ENCODE data around the gene SPR. TPM values are rescaled to one million over a fixed set of nuclear protein-coding genes. Genes with fewer than 3 reads are reported as not detected.

The SPR gene
- total and polyA plus RNA-seq, 3 donors from 2014 or later, result 15.7 to 27.6 (median 21.7) TPM

GRCh38 chr2:72915907-72916742 lies 28.9 kb downstream of the SPR start:
- H3K9me3 ChIP-seq, result no peaks in the 10 kb centered on the region
- H3K36me3 ChIP-seq (ENCODE audit: low read depth, missing control alignments), result no peaks in the 10 kb centered on the region
- H3K27me3 ChIP-seq, result peaks cover 16% of the 10 kb centered on the region
- WGBS, 2 donors, result 1 to 4% methylated on average over 4 to 72 of the region's 86 CpGs
- DNase-seq, result peak; percentile 52
- peak overlapping the region; percentile 25 to 36 for H3K4me3 ChIP-seq
- no peak overlapping the region for H3K27ac ChIP-seq
- intact Hi-C loops (cut with DNase I; ENCODE audit: low total_unique reads), result no loop called here
- TF ChIP-seq CTCF (IDR thresholded peaks at IDR 0.05) (no peak), POLR2A (IDR thresholded peaks at IDR 0.05) (no peak)
- peaks cover 25% of the 10 kb centered on the region for H3K4me1 ChIP-seq

GRCh38 chr2:72916743-72917137 lies 29.5 kb downstream of the SPR start:
- Histone ChIP-seq H3K27me3 (peaks cover 16% of the 10 kb centered on the region), H3K27ac (no peak overlapping the region), H3K9me3 (no peaks in the 10 kb centered on the region), H3K36me3 (ENCODE audit: low read depth, missing control alignments) (no peaks in the 10 kb centered on the region), H3K4me1 (peaks cover 25% of the 10 kb centered on the region), H3K4me3 (peak overlapping the region; percentile 25 to 36)
- WGBS, 2 donors, result 0 to 2% methylated on average over 6 to 21 of the region's 29 CpGs
- TF ChIP-seq POLR2A (IDR thresholded peaks at IDR 0.05) (no peak), CTCF (IDR thresholded peaks at IDR 0.05) (no peak)
- peak; percentile 14 for DNase-seq
- intact Hi-C loops (cut with DNase I; ENCODE audit: low total_unique reads), result no loop called here

- WGBS, 2 donors, result 1 to 12% methylated on average over 3 to 78 of the region's 82 CpGs
These were observed 30.1 kb downstream of the SPR start, which contains the start of gene EMX1 for GRCh38 chr2:72917138-72917876. Gene EMX1 (plus strand): TSS chr2:72917519. CDS start chr2:72917853, 334 bp downstream.

GRCh38 chr2:72917877-72918553 lies 30.8 kb downstream of the SPR start:
- intact Hi-C loops (cut with DNase I; ENCODE audit: low total_unique reads), result no loop called here
- Histone ChIP-seq H3K36me3 (ENCODE audit: low read depth, missing control alignments) (no peaks in the 10 kb centered on the region), H3K4me1 (peaks cover 25% of the 10 kb centered on the region), H3K27ac (no peak overlapping the region), H3K4me3 (peak overlapping the region; percentile 25 to 36), H3K9me3 (no peaks in the 10 kb centered on the region), H3K27me3 (peaks cover 16% of the 10 kb centered on the region)
- peak; percentile 18 for DNase-seq
- no peak for TF ChIP-seq POLR2A (IDR thresholded peaks at IDR 0.05)
- no peak for TF ChIP-seq CTCF (IDR thresholded peaks at IDR 0.05)
- 0 to 2% methylated on average over 11 to 54 of the region's 89 CpGs for WGBS, 2 donors

More at GRCh38 chr2:72917138-72917876, 30.1 kb downstream of the SPR start, which contains the start of gene EMX1:
- intact Hi-C loops (cut with DNase I; ENCODE audit: low total_unique reads), result no loop called here
- TF ChIP-seq POLR2A (IDR thresholded peaks at IDR 0.05) (no peak), CTCF (IDR thresholded peaks at IDR 0.05) (no peak)
- DNase-seq, result peak; percentile 73
- H3K4me1 ChIP-seq, result peaks cover 25% of the 10 kb centered on the region
- H3K27ac ChIP-seq, result no peak within 1 kb of the TSS
- no peaks in the 10 kb centered on the region for H3K36me3 ChIP-seq (ENCODE audit: low read depth, missing control alignments)
- peak within 1 kb of the TSS; percentile 25 to 36 for H3K4me3 ChIP-seq
- no peaks in the 10 kb centered on the region for H3K9me3 ChIP-seq
- peaks cover 16% of the 10 kb centered on the region for H3K27me3 ChIP-seq

Measured in testis (tissue), 3 donors.